Middle frontal gyrus (tissue), 1 donor: ENCODE data around the gene SORL1-AS1.
"Not testable (repeated sequence)": the region's sequence is repeated elsewhere in the genome, so short reads cannot be mapped to it uniquely, and the experiment has no call there.

Source experiments
- DNase-seq: peaks from one replicate; pipeline ENCODE4 v3.0.0-alpha.2; 2015; ENCODE audit warnings: low spot score; ENCODE audit errors: extremely low spot score

Gene SORL1-AS1

GRCh38 chr11:121452609-121453150 is at the start of gene SORL1-AS1:
Gene SORL1-AS1 (minus strand): TSS chr11:121452967.
- no peak for DNase-seq

GRCh38 chr11:121500717-121501116 is 48.0 kb upstream of the SORL1-AS1 start:
- no peak for DNase-seq

- no peak for DNase-seq
These were observed 47.5 kb upstream of the SORL1-AS1 start for GRCh38 chr11:121500275-121500674.

- no peak for DNase-seq
These were observed 46.6 kb upstream of the SORL1-AS1 start for GRCh38 chr11:121499405-121499804.

DNA sequence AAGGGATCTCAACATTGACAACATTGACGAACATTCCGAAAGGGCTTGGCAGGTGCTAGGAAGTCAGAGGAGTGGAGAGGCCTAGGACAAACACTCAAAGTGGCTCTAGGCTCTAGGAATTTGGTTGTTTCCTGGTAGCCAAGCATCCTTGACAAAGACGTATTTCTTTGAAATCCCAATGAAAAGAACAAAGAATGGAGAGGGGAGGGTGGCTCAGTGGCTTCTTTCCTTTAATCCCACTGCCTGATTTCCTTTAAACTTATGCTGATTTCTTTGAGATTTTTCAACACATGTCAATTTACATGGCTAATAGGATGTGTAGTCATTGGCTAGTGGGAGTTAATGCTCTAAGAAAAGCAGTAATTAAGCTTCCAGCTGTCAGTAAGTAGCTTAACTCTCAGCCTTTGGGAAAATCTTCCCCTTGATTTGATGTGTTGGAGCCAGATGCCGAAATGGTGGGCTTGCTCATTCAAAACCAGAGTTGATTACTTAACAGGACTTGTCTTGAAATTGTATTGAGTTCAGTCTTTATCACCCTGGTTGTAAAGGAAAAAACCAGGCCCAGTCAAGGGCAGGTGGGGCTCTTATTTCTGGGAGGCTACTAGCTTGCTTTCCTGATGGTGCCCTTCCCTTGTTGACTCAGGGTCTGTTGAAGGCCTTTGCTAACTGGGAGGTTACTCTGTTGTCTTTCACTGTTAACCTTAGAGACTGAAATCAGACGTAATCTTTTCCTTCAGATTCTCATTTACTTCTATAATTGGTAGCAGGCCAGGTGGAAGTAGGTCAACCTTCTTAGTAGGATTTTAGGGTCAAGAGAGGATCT is 44.6 kb upstream of the SORL1-AS1 start:
- no peak for DNase-seq

DNA sequence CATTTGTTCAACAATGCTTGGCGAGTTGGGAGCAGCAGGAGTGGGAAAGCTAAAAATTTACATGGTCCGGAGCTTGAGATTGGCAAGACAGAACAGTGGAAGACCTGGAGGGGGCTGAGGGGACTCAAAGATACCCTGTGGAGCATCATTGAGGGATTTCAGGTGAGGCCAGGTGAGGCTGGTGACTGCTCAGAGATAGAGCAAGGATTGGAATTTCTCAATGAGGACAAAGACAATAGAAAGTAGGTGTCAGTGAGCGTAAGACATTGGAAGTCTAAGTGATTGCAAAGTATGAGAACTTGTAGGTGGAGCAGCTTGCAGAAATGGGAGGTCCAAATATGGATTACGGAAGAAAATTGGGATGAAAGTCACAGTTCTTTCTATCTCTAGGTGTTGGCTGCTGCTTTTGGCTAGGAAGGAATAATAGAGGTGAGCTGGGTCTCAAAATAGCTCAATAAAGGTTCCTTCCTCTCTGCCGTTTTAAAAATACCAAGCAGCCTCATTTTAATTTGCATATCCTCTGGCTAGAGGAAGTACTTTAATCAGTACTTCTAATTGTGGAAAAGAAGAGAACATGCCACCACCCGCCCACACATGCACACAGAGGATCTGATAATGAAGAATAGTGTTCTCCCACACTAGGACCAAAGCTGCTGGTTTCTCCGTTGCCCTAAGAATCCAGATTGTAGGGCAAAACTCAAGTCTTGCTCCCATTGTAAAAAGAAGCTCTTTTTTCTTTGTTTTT is 41.8 kb upstream of the SORL1-AS1 start:
- peak; percentile 72 for DNase-seq

DNA sequence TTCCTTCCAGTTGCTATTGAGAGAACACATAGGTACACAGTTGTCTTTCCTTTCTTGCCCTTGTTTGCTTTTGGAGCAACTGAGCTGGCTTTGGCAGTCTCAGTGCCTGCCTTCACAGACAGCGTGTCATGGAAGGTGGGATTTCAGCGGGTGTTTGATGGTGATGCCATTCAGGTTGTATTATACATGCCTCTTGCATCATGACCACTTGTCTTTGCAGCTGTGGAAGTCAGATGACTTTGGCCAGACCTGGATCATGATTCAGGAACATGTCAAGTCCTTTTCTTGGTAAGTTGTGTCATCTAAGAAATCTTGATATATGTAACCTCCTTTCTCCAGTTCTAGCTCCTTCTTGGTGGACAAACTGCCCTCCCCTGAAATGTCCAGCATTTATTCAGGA is 37.1 kb upstream of the SORL1-AS1 start:
- no peak for DNase-seq

DNA sequence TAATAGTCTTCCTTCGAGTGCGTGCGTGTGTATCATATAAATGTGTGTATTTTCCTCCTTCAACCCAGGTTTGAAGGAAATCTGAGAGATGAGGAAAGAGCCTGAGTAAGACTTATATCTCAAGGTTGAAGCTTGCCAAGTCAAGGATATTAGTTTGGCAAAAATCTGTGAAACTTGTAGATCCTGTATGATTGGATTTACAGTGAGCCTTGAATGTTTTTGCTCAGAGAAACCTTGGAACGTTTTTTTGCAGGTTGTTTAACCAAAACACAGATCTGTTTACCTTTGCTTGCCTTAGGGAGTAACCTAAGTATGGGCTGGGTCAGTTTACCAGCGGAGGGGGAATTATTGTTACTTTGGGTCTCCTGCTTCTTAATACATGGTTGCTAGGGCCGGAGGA is 35.9 kb upstream of the SORL1-AS1 start:
- DNase-seq, result no peak

GRCh38 chr11:121488170-121488569 is 35.4 kb upstream of the SORL1-AS1 start:
- DNase-seq, result no peak

- no peak for DNase-seq
These were observed 34.4 kb upstream of the SORL1-AS1 start for GRCh38 chr11:121487191-121487590.

GRCh38 chr11:121486054-121486453 is 33.3 kb upstream of the SORL1-AS1 start:
- no peak for DNase-seq

DNA sequence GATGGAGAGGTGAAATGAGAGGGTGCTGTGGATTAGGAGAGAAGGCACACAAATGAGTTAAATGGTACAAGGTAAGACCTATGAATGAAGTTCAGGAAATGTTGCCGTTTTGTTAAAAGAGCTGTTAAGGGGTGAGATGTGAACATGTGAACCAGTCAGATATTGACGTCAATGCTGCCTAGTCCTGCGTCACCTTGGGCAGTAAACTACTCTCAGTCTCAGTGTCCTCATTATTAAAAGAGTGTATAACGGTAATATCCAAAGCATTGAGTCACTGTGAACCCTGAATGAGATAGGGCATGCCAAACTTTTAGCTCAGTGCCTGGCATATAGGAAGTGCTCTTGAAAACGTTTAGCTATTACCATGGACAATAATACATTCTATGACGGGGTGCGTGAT is 32.4 kb upstream of the SORL1-AS1 start:
- DNase-seq, result no peak

GRCh38 chr11:121483805-121484480 is 31.2 kb upstream of the SORL1-AS1 start:
- DNase-seq, result no peak

- no peak for DNase-seq
These were observed 29.7 kb upstream of the SORL1-AS1 start for GRCh38 chr11:121482231-121483129.

GRCh38 chr11:121481484-121482230 is 28.9 kb upstream of the SORL1-AS1 start:
- not testable (repeated sequence) for DNase-seq

DNA sequence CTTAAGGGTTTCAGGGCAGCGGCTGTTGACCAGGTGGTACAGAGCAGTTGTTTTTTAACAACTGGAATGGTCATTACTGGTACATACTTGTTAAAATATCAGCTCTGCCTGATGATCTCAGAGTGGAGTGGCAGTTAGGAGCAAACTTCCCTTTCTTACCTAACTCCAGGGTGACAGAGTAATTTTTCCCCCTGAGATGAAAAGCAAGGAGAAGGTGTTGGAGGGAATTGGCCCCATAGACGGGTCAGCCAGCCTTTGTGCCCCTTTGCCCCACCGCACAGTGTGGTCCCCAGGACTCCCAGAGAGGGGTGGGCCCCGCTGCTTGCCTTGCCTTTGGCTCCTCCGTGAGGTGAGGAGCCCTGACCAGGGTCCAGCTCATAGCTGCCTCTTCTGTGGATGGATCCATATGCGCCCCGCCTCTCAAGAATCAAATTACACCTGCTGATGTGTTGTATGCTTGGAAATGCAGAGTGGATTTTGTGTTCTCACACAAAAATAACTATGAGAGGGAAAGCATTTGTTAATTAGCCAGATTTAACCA is 27.0 kb upstream of the SORL1-AS1 start:
- DNase-seq, result no peak

DNA sequence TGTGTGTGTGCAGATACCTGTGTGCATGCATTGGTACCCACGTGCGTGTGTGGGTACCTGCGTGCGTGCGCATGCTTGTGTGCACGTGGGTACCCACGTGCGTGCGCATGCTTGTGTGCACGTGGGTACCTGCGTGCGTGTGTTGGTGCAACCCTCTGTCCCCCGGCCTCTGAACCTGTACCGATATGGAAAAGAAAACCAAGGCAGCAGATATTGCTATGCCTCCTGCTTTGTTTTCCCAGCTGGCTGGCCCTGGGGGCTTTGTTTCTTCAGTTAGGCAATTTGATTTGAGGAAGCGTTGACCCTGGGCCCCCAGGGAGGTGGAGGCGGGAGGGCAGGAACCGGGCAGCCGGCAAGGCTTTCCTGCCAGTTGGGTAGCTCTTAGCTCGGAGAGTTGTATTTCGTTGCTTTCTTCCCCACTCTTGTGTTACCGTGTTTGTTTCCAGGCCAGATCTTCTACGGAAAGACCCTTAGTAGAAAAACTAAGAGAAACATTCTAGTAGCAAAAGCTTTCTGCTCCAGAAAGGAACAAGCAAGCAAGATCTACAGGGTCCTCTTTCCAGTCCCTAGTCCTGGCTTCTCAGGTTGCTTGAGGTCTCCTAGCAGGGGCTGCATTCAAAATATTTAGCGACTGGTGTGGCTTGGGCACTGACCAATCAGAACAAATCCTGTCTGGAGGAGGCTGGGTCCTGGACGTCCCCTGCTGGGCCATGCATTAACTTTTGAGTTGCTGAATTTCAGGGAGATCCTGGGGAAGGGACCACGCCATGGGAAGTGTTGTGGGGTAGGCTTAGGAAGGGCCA is 26.3 kb upstream of the SORL1-AS1 start:
- no peak for DNase-seq

DNA sequence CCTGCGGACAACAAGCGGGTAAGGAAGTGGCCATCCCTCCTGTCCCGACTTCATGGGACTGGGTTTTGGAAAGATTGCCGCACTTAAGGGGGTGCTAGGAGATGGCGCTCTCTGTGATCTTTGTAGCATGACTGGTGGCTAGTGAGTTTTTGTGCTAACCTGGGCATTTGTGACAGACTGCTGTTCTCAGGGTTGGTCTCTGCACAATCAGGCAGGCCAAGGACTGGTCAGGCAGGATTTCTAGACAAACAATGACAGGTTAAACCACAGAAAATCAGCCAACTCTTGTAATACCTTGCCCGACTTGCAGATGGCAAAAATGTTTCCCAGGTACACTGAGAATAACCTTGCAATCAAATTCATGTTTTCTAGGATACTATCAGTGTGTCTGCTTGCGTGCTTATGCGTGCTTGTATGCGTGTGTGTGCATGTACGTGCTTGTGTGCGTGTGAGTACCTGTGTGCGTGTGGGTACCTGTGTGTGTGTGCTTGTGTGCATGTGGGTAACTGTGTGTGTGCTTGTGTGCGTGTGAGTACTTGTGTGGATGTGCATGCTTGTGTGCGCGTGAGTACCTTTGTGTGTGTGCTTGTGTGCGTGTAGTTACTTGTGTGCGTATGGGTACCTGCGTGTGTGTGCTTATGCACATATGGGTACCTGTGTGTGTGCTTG is 25.6 kb upstream of the SORL1-AS1 start:
- no peak for DNase-seq
